Measurements from ENCODE around the gene TANK. TPM values are rescaled to one million over a fixed set of nuclear protein-coding genes. Genes with fewer than 3 reads are reported as not detected.

The TANK gene
- total and polyA plus RNA-seq, 2 experiments from 2014 or later: 37.6 to 54.7 TPM

GRCh38 chr2:161230959-161231358 is 70.7 kb downstream of the TANK start:
- Histone ChIP-seq H3K9me2 (replicated peaks; ENCODE audit: insufficient read depth) (no peaks in the 10 kb centered on the region), H2AFZ (no peak overlapping the region), H3K4me1 (ENCODE audit: insufficient read depth) (no peaks in the 10 kb centered on the region), H3K9me3 (ENCODE audit: low read depth) (no peaks in the 10 kb centered on the region), H3K27me3 (no peaks in the 10 kb centered on the region), H3K36me3 (replicated peaks; ENCODE audit: insufficient read depth, low read depth) (no peaks in the 10 kb centered on the region), H3K4me3 (no peak overlapping the region), H3K4me2 (no peak overlapping the region), H3K79me2 (no peaks in the 10 kb centered on the region), H4K20me1 (ENCODE audit: insufficient read depth, poor library complexity, severe bottlenecking) (no peaks in the 10 kb centered on the region), H3K27ac (no peak overlapping the region)
- 75% methylated on average over 4 of the region's 4 CpGs for whole genome bisulfite sequencing (ENCODE audit: low lambda C conversion rate, missing lambda C conversion rate)
- no peak for DNase-seq (ENCODE audit: low spot score)
- TF ChIP-seq EZH2 (IDR thresholded peaks at IDR 0.05; ENCODE audit: borderline replicate concordance) (no peak), EZH2phosphoT487 (IDR thresholded peaks at IDR 0.05; ENCODE audit: low read depth, severe bottlenecking, unreplicated experiment) (no peak), CTCF (IDR thresholded peaks at IDR 0.05; ENCODE audit: poor library complexity) (no peak)

- Histone ChIP-seq H4K20me1 (ENCODE audit: insufficient read depth, poor library complexity, severe bottlenecking) (no peaks in the 10 kb centered on the region), H3K9me2 (replicated peaks; ENCODE audit: insufficient read depth) (no peaks in the 10 kb centered on the region), H3K4me1 (ENCODE audit: insufficient read depth) (no peaks in the 10 kb centered on the region), H3K27ac (no peak overlapping the region), H3K79me2 (no peaks in the 10 kb centered on the region), H3K9me3 (ENCODE audit: low read depth) (no peaks in the 10 kb centered on the region), H3K36me3 (replicated peaks; ENCODE audit: insufficient read depth, low read depth) (no peaks in the 10 kb centered on the region), H2AFZ (no peak overlapping the region), H3K4me3 (no peak overlapping the region), H3K27me3 (no peaks in the 10 kb centered on the region), H3K4me2 (no peak overlapping the region)
- DNase-seq (ENCODE audit: low spot score): no peak
- no peak for TF ChIP-seq CTCF (IDR thresholded peaks at IDR 0.05; ENCODE audit: poor library complexity)
- TF ChIP-seq EZH2 (IDR thresholded peaks at IDR 0.05; ENCODE audit: borderline replicate concordance): no peak
- no peak for TF ChIP-seq EZH2phosphoT487 (IDR thresholded peaks at IDR 0.05; ENCODE audit: low read depth, severe bottlenecking, unreplicated experiment)
Observed at GRCh38 chr2:161232571-161232970, 72.3 kb downstream of the TANK start.

- WGBS (ENCODE audit: low lambda C conversion rate, missing lambda C conversion rate): 78% methylated on average over 2 of the region's 2 CpGs
- TF ChIP-seq EZH2 (IDR thresholded peaks at IDR 0.05; ENCODE audit: borderline replicate concordance): no peak
- no peak for TF ChIP-seq EZH2phosphoT487 (IDR thresholded peaks at IDR 0.05; ENCODE audit: low read depth, severe bottlenecking, unreplicated experiment)
- no peak for TF ChIP-seq CTCF (IDR thresholded peaks at IDR 0.05; ENCODE audit: poor library complexity)
- no peaks in the 10 kb centered on the region for H3K4me1 ChIP-seq (ENCODE audit: insufficient read depth)
Observed at GRCh38 chr2:161233858-161234431, 73.7 kb downstream of the TANK start.

GRCh38 chr2:161234627-161235026 is 74.4 kb downstream of the TANK start:
- no peak overlapping the region for H3K4me2 ChIP-seq
- TF ChIP-seq EZH2phosphoT487 (IDR thresholded peaks at IDR 0.05; ENCODE audit: low read depth, severe bottlenecking, unreplicated experiment): no peak
- no peak for TF ChIP-seq CTCF (IDR thresholded peaks at IDR 0.05; ENCODE audit: poor library complexity)
- H2AFZ ChIP-seq: no peak overlapping the region
- no peaks in the 10 kb centered on the region for H3K9me2 ChIP-seq (replicated peaks; ENCODE audit: insufficient read depth)
- H4K20me1 ChIP-seq (ENCODE audit: insufficient read depth, poor library complexity, severe bottlenecking): no peaks in the 10 kb centered on the region
- no peaks in the 10 kb centered on the region for H3K4me1 ChIP-seq (ENCODE audit: insufficient read depth)
- no peak overlapping the region for H3K4me3 ChIP-seq
- H3K27ac ChIP-seq: no peak overlapping the region
- no peaks in the 10 kb centered on the region for H3K36me3 ChIP-seq (replicated peaks; ENCODE audit: insufficient read depth, low read depth)
- H3K27me3 ChIP-seq: no peaks in the 10 kb centered on the region
- no peak for DNase-seq (ENCODE audit: low spot score)
- no peaks in the 10 kb centered on the region for H3K79me2 ChIP-seq
- WGBS (ENCODE audit: low lambda C conversion rate, missing lambda C conversion rate): 96% methylated on average over 2 of the region's 2 CpGs
- no peaks in the 10 kb centered on the region for H3K9me3 ChIP-seq (ENCODE audit: low read depth)

More at GRCh38 chr2:161233858-161234431, 73.7 kb downstream of the TANK start:
- H3K9me3 ChIP-seq (ENCODE audit: low read depth): no peaks in the 10 kb centered on the region
- no peak overlapping the region for H3K4me3 ChIP-seq
- no peaks in the 10 kb centered on the region for H3K9me2 ChIP-seq (replicated peaks; ENCODE audit: insufficient read depth)
- no peaks in the 10 kb centered on the region for H3K27me3 ChIP-seq
- H3K36me3 ChIP-seq (replicated peaks; ENCODE audit: insufficient read depth, low read depth): no peaks in the 10 kb centered on the region
- H4K20me1 ChIP-seq (ENCODE audit: insufficient read depth, poor library complexity, severe bottlenecking): no peaks in the 10 kb centered on the region
- H3K79me2 ChIP-seq: no peaks in the 10 kb centered on the region
- no peak overlapping the region for H2AFZ ChIP-seq
- H3K4me2 ChIP-seq: no peak overlapping the region
- DNase-seq (ENCODE audit: low spot score): no peak
- H3K27ac ChIP-seq: no peak overlapping the region
